ENCODE measurements around the gene DSG1. TPM values are rescaled to one million over a fixed set of nuclear protein-coding genes. Genes with fewer than 3 reads are reported as not detected.

Gene DSG1
- total and polyA plus RNA-seq, 4 donors = 0.13 to 2.9 (median 0.65) TPM

- no peak for TF ChIP-seq ZBTB33 (IDR thresholded peaks at IDR 0.05)
Observed at GRCh38 chr18:31303771-31304170, 14.2 kb upstream of the DSG1 start (continued).

- H3K9me3 ChIP-seq (ENCODE audit: control insufficient read depth in 4 of 4, low read length in 3 of 4) = no peaks in the 10 kb centered on the region
- no peak overlapping the region for H3K4me3 ChIP-seq (ENCODE audit: low read depth in 1 of 3, low read length in 3 of 3)
- H3K9ac ChIP-seq (ENCODE audit: low read depth in 1 of 2, low read length in 2 of 2) = no peak overlapping the region
- H3K4me1 ChIP-seq (ENCODE audit: control insufficient read depth in 4 of 4, insufficient read depth in 4 of 4, low read length in 3 of 4) = no peaks in the 10 kb centered on the region
- TF ChIP-seq FOXA1 (IDR thresholded peaks at IDR 0.05) = no peak
- H3K27ac ChIP-seq (ENCODE audit: low read depth in 1 of 2, low read length in 2 of 2) = no peak overlapping the region
- no peaks in the 10 kb centered on the region for H3K36me3 ChIP-seq (ENCODE audit: control insufficient read depth in 4 of 4, insufficient read depth in 3 of 4, low read depth in 1 of 4, low read length in 3 of 4)
- DNase-seq (ENCODE audit: low spot score) = no peak
- WGBS = 91% methylated on average over 2 of the region's 2 CpGs
- no peaks in the 10 kb centered on the region for H3K27me3 ChIP-seq (ENCODE audit: control insufficient read depth in 4 of 4, insufficient read depth in 4 of 4, low read length in 3 of 4)
Observed at GRCh38 chr18:31309115-31309514, 8.8 kb upstream of the DSG1 start.

- H3K9ac ChIP-seq (ENCODE audit: low read depth in 1 of 2, low read length in 2 of 2) = no peak overlapping the region
- no peak overlapping the region for H3K27ac ChIP-seq (ENCODE audit: low read depth in 1 of 2, low read length in 2 of 2)
- peaks cover 0 to 4% (median 0%) of the 10 kb centered on the region in 4 donors for H3K4me1 ChIP-seq (ENCODE audit: control insufficient read depth in 4 of 4, insufficient read depth in 4 of 4, low read length in 3 of 4)
- no peak for DNase-seq (ENCODE audit: low spot score)
- H3K4me3 ChIP-seq (ENCODE audit: low read depth in 1 of 3, low read length in 3 of 3) = no peak overlapping the region
- no peaks in the 10 kb centered on the region for H3K9me3 ChIP-seq (ENCODE audit: control insufficient read depth in 4 of 4, low read length in 3 of 4)
- no peak for TF ChIP-seq ATF3 (IDR thresholded peaks at IDR 0.05)
- no peaks in the 10 kb centered on the region for H3K27me3 ChIP-seq (ENCODE audit: control insufficient read depth in 4 of 4, insufficient read depth in 4 of 4, low read length in 3 of 4)
- no peaks in the 10 kb centered on the region for H3K36me3 ChIP-seq (ENCODE audit: control insufficient read depth in 4 of 4, insufficient read depth in 3 of 4, low read depth in 1 of 4, low read length in 3 of 4)
- 70% methylated on average over 4 of the region's 4 CpGs for whole genome bisulfite sequencing
Observed at GRCh38 chr18:31316974-31317373, 986 bp upstream of the DSG1 start.

GRCh38 chr18:31321719-31322118 lies 3.8 kb downstream of the DSG1 start:
- no peak overlapping the region for H3K27ac ChIP-seq (ENCODE audit: low read depth in 1 of 2, low read length in 2 of 2)
- no peak for DNase-seq (ENCODE audit: low spot score)
- no peak overlapping the region for H3K4me3 ChIP-seq (ENCODE audit: low read depth in 1 of 3, low read length in 3 of 3)
- H3K9me3 ChIP-seq (ENCODE audit: control insufficient read depth in 4 of 4, low read length in 3 of 4) = no peaks in the 10 kb centered on the region
- no peaks in the 10 kb centered on the region for H3K36me3 ChIP-seq (ENCODE audit: control insufficient read depth in 4 of 4, insufficient read depth in 3 of 4, low read depth in 1 of 4, low read length in 3 of 4)
- H3K4me1 ChIP-seq (ENCODE audit: control insufficient read depth in 4 of 4, insufficient read depth in 4 of 4, low read length in 3 of 4) = peaks cover 0 to 15% (median 4%) of the 10 kb centered on the region in 4 donors
- WGBS = 68% methylated on average over 2 of the region's 2 CpGs
- H3K9ac ChIP-seq (ENCODE audit: low read depth in 1 of 2, low read length in 2 of 2) = no peak overlapping the region
- no peaks in the 10 kb centered on the region for H3K27me3 ChIP-seq (ENCODE audit: control insufficient read depth in 4 of 4, insufficient read depth in 4 of 4, low read length in 3 of 4)
- no peak for TF ChIP-seq REST (IDR thresholded peaks at IDR 0.05)
- TF ChIP-seq RXRA (IDR thresholded peaks at IDR 0.05) = no peak
- TF ChIP-seq YY1 (IDR thresholded peaks at IDR 0.05) = no peak
- no peak for TF ChIP-seq MAX (IDR thresholded peaks at IDR 0.05)
- TF ChIP-seq HNF4G (IDR thresholded peaks at IDR 0.05) = no peak
- TF ChIP-seq CTCF (IDR thresholded peaks at IDR 0.05; ENCODE audit: low read depth, low read length, missing input control) = no peak
- no peak for TF ChIP-seq JUND (IDR thresholded peaks at IDR 0.05)
- TF ChIP-seq SP1 (IDR thresholded peaks at IDR 0.05) = no peak
- no peak for TF ChIP-seq TAF1 (conservative IDR thresholded peaks at IDR 0.05)
- TF ChIP-seq RAD21 (IDR thresholded peaks at IDR 0.05) = no peak
- TF ChIP-seq FOXA1 (IDR thresholded peaks at IDR 0.05) = no peak
- TF ChIP-seq GABPA (IDR thresholded peaks at IDR 0.05 in 1 of 2, conservative IDR thresholded peaks at IDR 0.05 in 1 of 2) = no peak
- TF ChIP-seq ZBTB33 (IDR thresholded peaks at IDR 0.05) = no peak
- TF ChIP-seq ATF3 (IDR thresholded peaks at IDR 0.05) = no peak
- no peak for TF ChIP-seq HNF4A (conservative IDR thresholded peaks at IDR 0.05)
- TF ChIP-seq FOXA2 (IDR thresholded peaks at IDR 0.05) = no peak
- TF ChIP-seq EGR1 (IDR thresholded peaks at IDR 0.05; ENCODE audit: low read depth in 2 of 2) = no peak
